ENCODE data around the gene PDILT.

The PDILT gene

GRCh38 chr16:20372701-20373100, 31.8 kb downstream of the PDILT start:
- no peak overlapping the region for H3K4me3 ChIP-seq (ENCODE audit: low read depth, low read length)
- DNase-seq (ENCODE audit: low read depth, low spot score), result no peak
- ChIA-PET POLR2A (no interaction called here), CTCF (interaction anchor here (1.2 to 3.9 kb wide), 2 partner anchors 11 to 469 kb away, joined by 3 to 22 read pairs; no protein-coding TSS in a partner anchor)
- no peak for TF ChIP-seq CTCF (IDR thresholded peaks at IDR 0.05; ENCODE audit: insufficient read depth, low read length, missing control alignments)

GRCh38 chr16:20369452-20370054, 35.0 kb downstream of the PDILT start:
- POLR2A ChIA-PET, result no interaction called here
- DNase-seq (ENCODE audit: low read depth, low spot score), result no peak
- no peak for TF ChIP-seq CTCF (IDR thresholded peaks at IDR 0.05; ENCODE audit: insufficient read depth, low read length, missing control alignments)
- H3K4me3 ChIP-seq (ENCODE audit: low read depth, low read length), result no peak overlapping the region
- CTCF ChIA-PET, result interaction anchor here (0.9 kb wide), 1 partner anchor 16 kb away, joined by 3 read pairs; no protein-coding TSS in a partner anchor

GRCh38 chr16:20364051-20364450, 40.5 kb downstream of the PDILT start:
- CTCF ChIA-PET, result interaction anchor here (1.3 kb wide), 1 partner anchor 21 kb away, joined by 6 read pairs; no protein-coding TSS in a partner anchor
- DNase-seq (ENCODE audit: low read depth, low spot score), result no peak
- POLR2A ChIA-PET, result no interaction called here
- H3K4me3 ChIP-seq (ENCODE audit: low read depth, low read length), result no peak overlapping the region
- no peak for TF ChIP-seq CTCF (IDR thresholded peaks at IDR 0.05; ENCODE audit: insufficient read depth, low read length, missing control alignments)

- no peak for DNase-seq (ENCODE audit: low read depth, low spot score)
- TF ChIP-seq CTCF (IDR thresholded peaks at IDR 0.05; ENCODE audit: insufficient read depth, low read length, missing control alignments), result no peak
- H3K4me3 ChIP-seq (ENCODE audit: low read depth, low read length), result no peak overlapping the region
- ChIA-PET POLR2A (no interaction called here), CTCF (no interaction called here)
Measured at GRCh38 chr16:20363191-20363590, 41.3 kb downstream of the PDILT start.

GRCh38 chr16:20359997-20360396, 44.5 kb downstream of the PDILT start:
- ChIA-PET CTCF (no interaction called here), POLR2A (no interaction called here)
- TF ChIP-seq CTCF (IDR thresholded peaks at IDR 0.05; ENCODE audit: insufficient read depth, low read length, missing control alignments), result no peak
- H3K4me3 ChIP-seq (ENCODE audit: low read depth, low read length), result no peak overlapping the region
- no peak for DNase-seq (ENCODE audit: low read depth, low spot score)

- POLR2A ChIA-PET, result no interaction called here
Measured at GRCh38 chr16:20355114-20355782, 49.3 kb downstream of the PDILT start.

More at GRCh38 chr16:20355114-20355782, 49.3 kb downstream of the PDILT start:
- DNase-seq (ENCODE audit: low read depth, low spot score), result no peak
- no peak overlapping the region for H3K4me3 ChIP-seq (ENCODE audit: low read depth, low read length)
- CTCF ChIA-PET, result no interaction called here
- no peak for TF ChIP-seq CTCF (IDR thresholded peaks at IDR 0.05; ENCODE audit: insufficient read depth, low read length, missing control alignments)
